H1 (cell line): ENCODE data around the gene ATP9B. TPM values are rescaled to one million over a fixed set of nuclear protein-coding genes. Genes with fewer than 3 reads are reported as not detected.
A peak's percentile ranks its signal among the peaks of the same experiment; 100 is the strongest.

Source experiments
- CTCF ChIA-PET: fragments of 300-600 bp; sonication (Branson Sonifier 250); formaldehyde crosslinking; loops from one replicate; lab custom pipeline; 2021; ENCODE audit not compliant: partially characterized antibody; lab: Charles Lee
- POLR2A ChIA-PET: fragments of 300-600 bp; sonication (Branson Sonifier 250); formaldehyde crosslinking; loops from one replicate; lab custom pipeline; 2021; ENCODE audit warnings: inconsistent platforms; ENCODE audit not compliant: partially characterized antibody; lab: Charles Lee
- DNase-seq, 2 experiments: peaks; one replicate each; pipeline versions ENCODE4 v3.0.0 to v3.0.0-alpha.2; 2010 to 2022; ENCODE audit warnings: low spot score in 2 of 2, low read depth in 1 of 2, mixed read lengths in 1 of 2
- FAIRE-seq: peaks from 2 replicates; lab custom pipeline; 2011; peaks lifted over from hg19 to GRCh38; lab: Jason Lieb, UNC
- H2AFZ ChIP-seq: 2 replicates; pipeline ENCODE4 v1.8.1; 2012; ENCODE audit warnings: low read length, inconsistent platforms
- H2AK5ac ChIP-seq: 2 replicates; pipeline ENCODE4 v1.6.1; 2013; ENCODE audit warnings: low read depth, low read length
- H2BK120ac ChIP-seq: replicated peaks from 2 replicates; pipeline ENCODE3; 2013; ENCODE audit warnings: low read depth, low read length, inconsistent platforms
- H2BK12ac ChIP-seq: 2 replicates; pipeline ENCODE4 v1.6.1; 2013; ENCODE audit warnings: low read depth, low read length
- H2BK15ac ChIP-seq: 2 replicates; pipeline ENCODE4 v1.6.1; 2013; ENCODE audit warnings: low read length
- H2BK20ac ChIP-seq: 2 replicates; pipeline ENCODE4 v1.6.1; 2013; ENCODE audit warnings: low read length
- H2BK5ac ChIP-seq: 2 replicates; pipeline ENCODE4 v1.6.1; 2013; ENCODE audit warnings: low read depth, low read length
- H3K14ac ChIP-seq: 2 replicates; pipeline ENCODE4 v1.6.1; 2013; ENCODE audit warnings: inconsistent platforms; ENCODE audit not compliant: insufficient read length
- H3K18ac ChIP-seq: 2 replicates; pipeline ENCODE4 v1.6.1; 2013; ENCODE audit warnings: low read length; ENCODE audit errors: extremely low read depth
- H3K23ac ChIP-seq: 2 replicates; pipeline ENCODE4 v1.6.1; 2013; ENCODE audit warnings: inconsistent platforms; ENCODE audit not compliant: insufficient read length
- H3K23me2 ChIP-seq: 2 replicates; pipeline ENCODE4 v1.6.1; 2013; ENCODE audit warnings: low read depth, low read length
- H3K27ac ChIP-seq: 2 replicates; pipeline ENCODE4 v1.6.1; 2011; ENCODE audit warnings: low read depth, low read length, inconsistent platforms
- H3K27me3 ChIP-seq, 4 experiments: replicated peaks in 1 of 4; 1 replicate in 1 of 4; 2 replicates in 3 of 4; pipeline versions ENCODE4 v1.6.1 to v1.8.1; 2011 to 2013; ENCODE audit warnings: low read length in 3 of 4, mild to moderate bottlenecking in 3 of 4, inconsistent platforms in 2 of 4, mixed read lengths in 2 of 4, moderate library complexity in 1 of 4; ENCODE audit not compliant: control insufficient read depth in 3 of 4, insufficient read depth in 3 of 4; ENCODE audit errors: extremely low read depth in 1 of 4
- H3K36me3 ChIP-seq, 4 experiments: 2 replicates each; pipeline versions ENCODE4 v1.6.1 to v1.8.1; 2011 to 2013; ENCODE audit warnings: mild to moderate bottlenecking in 4 of 4, low read length in 3 of 4, moderate library complexity in 2 of 4, control low read depth in 1 of 4, inconsistent platforms in 1 of 4; ENCODE audit not compliant: insufficient read depth in 4 of 4, control insufficient read depth in 2 of 4
- H3K4ac ChIP-seq: replicated peaks from 2 replicates; pipeline ENCODE3; 2013; ENCODE audit warnings: low read length, low read depth, mixed read lengths, inconsistent platforms; ENCODE audit not compliant: insufficient read length
- H3K4me1 ChIP-seq, 4 experiments: replicated peaks in 1 of 4; 1 replicate in 1 of 4; 2 replicates in 3 of 4; pipeline versions ENCODE4 v1.6.1 to v1.8.1; 2011 to 2013; ENCODE audit warnings: low read length in 3 of 4, inconsistent platforms in 2 of 4, mixed read lengths in 1 of 4; ENCODE audit not compliant: insufficient read depth in 4 of 4, control insufficient read depth in 3 of 4
- H3K4me2 ChIP-seq, 2 experiments: 2 replicates each; pipeline versions ENCODE4 v1.6.1 to v1.8.1; 2011 to 2013; ENCODE audit warnings: low read depth in 2 of 2, low read length in 2 of 2, control low read depth in 1 of 2, inconsistent platforms in 1 of 2, mild to moderate bottlenecking in 1 of 2; ENCODE audit not compliant: insufficient read depth in 1 of 2
- H3K4me3 ChIP-seq, 4 experiments: fragments of 200-600, 300-600 bp in 1 of 4; sonication (generic), shearing (Covaris generic), sonication (Bioruptor Twin) in 1 of 4; 2 replicates each; pipeline versions ENCODE4 v1.5.1 to v1.8.1; 2011 to 2016; ENCODE audit warnings: low read length in 4 of 4, low read depth in 3 of 4, control low read depth in 2 of 4, inconsistent platforms in 2 of 4, mild to moderate bottlenecking in 2 of 4, mixed read lengths in 1 of 4, moderate library complexity in 1 of 4; ENCODE audit not compliant: insufficient read depth in 2 of 4; ENCODE audit errors: extremely low read depth in 1 of 4
- H3K56ac ChIP-seq: replicated peaks from 2 replicates; pipeline ENCODE3; 2013; ENCODE audit warnings: low read depth, mild to moderate bottlenecking, mixed read lengths, low read length, inconsistent platforms; ENCODE audit not compliant: insufficient read length
- H3K79me1 ChIP-seq: 2 replicates; pipeline ENCODE4 v1.6.1; 2013; ENCODE audit warnings: low read depth, low read length, control low read depth
- H3K79me2 ChIP-seq, 2 experiments: 2 replicates each; pipeline versions ENCODE4 v1.6.1 to v1.8.1; 2012 to 2013; ENCODE audit warnings: low read length in 2 of 2, mild to moderate bottlenecking in 2 of 2, inconsistent platforms in 1 of 2; ENCODE audit not compliant: insufficient read depth in 2 of 2, control insufficient read depth in 1 of 2
- H3K9ac ChIP-seq, 4 experiments: replicated peaks in 1 of 4; 1 replicate in 1 of 4; 2 replicates in 3 of 4; pipeline versions ENCODE4 v1.6.1 to v1.8.1; 2011 to 2013; ENCODE audit warnings: low read depth in 3 of 4, low read length in 3 of 4, control low read depth in 2 of 4, mild to moderate bottlenecking in 2 of 4, moderate library complexity in 2 of 4, inconsistent platforms in 1 of 4; ENCODE audit errors: extremely low read depth in 1 of 4
- H3K9me3 ChIP-seq, 2 experiments: 2 replicates each; pipeline versions ENCODE4 v1.6.1 to v1.8.1; 2012 to 2013; ENCODE audit warnings: mild to moderate bottlenecking in 2 of 2, moderate library complexity in 2 of 2, control low read depth in 1 of 2, inconsistent platforms in 1 of 2, low read depth in 1 of 2, low read length in 1 of 2, mixed read lengths in 1 of 2; ENCODE audit not compliant: insufficient read depth in 2 of 2
- H4K20me1 ChIP-seq, 2 experiments: replicated peaks in 1 of 2; 2 replicates each; pipeline versions ENCODE3 to v1.8.1; 2011 to 2013; ENCODE audit warnings: inconsistent platforms in 2 of 2, low read length in 2 of 2, mild to moderate bottlenecking in 1 of 2; ENCODE audit not compliant: insufficient read depth in 2 of 2, control insufficient read depth in 1 of 2
- H4K5ac ChIP-seq: 2 replicates; pipeline ENCODE4 v1.6.1; 2013; ENCODE audit warnings: low read length, low read depth, mixed read lengths, inconsistent platforms; ENCODE audit not compliant: insufficient read length
- H4K8ac ChIP-seq: 2 replicates; pipeline ENCODE4 v1.8.0; 2013; ENCODE audit warnings: mild to moderate bottlenecking, moderate library complexity, low read length, inconsistent platforms; ENCODE audit not compliant: insufficient read depth; ENCODE audit errors: extremely low read depth
- H4K91ac ChIP-seq: replicated peaks from 2 replicates; pipeline ENCODE3; 2013; ENCODE audit warnings: low read length, mixed read lengths, inconsistent platforms; ENCODE audit not compliant: insufficient read length
- TAF7 ChIP-seq: optimal IDR thresholded peaks from 2 replicates; pipeline ENCODE3; 2011; ENCODE audit warnings: low read depth, mild to moderate bottlenecking, inconsistent platforms, low read length, moderate library complexity, borderline replicate concordance
- WGBS, 2 experiments: shearing (Covaris generic) in 1 of 2; methylation state at CpG; one replicate each; pipeline versions ENCODE4 v1.1.6 to v1.1.7; 2013 to 2015; ENCODE audit warnings: low lambda C conversion rate in 2 of 2, mixed read lengths in 2 of 2, inconsistent platforms in 1 of 2, low coverage in 1 of 2, missing lambda C conversion rate in 1 of 2; ENCODE audit not compliant: insufficient replicate concordance in 2 of 2, insufficient coverage in 1 of 2, insufficient read length in 1 of 2; ENCODE audit errors: extremely low coverage in 1 of 2, missing lambda C conversion rate in 1 of 2; 5-methylcytosine and 5-hydroxymethylcytosine counted together
- polyA plus RNA-seq, 7 experiments: library from polyadenylated mRNA; depleted of rRNA in 3 of 7; stranded (reverse) in 5 of 7; unstranded in 2 of 7; fragments of >200 nt in 5 of 7; fragments of 200-250 nt in 2 of 7; gene quantifications; 1 replicate in 5 of 7; 2 replicates in 1 of 7; 4 replicates in 1 of 7; pipeline versions ENCODE4 v1.2.1 to v1.2.3, GENCODE V29; 2011 to 2013; ENCODE audit warnings: missing spikeins in 2 of 7, mixed read lengths in 2 of 7
- total RNA-seq: library from RNA; stranded (reverse); fragmentation: NEBNext Ultra II Directional; extraction: Animal tissue kit (Norgen Biotek cat#: 25700); gene quantifications from 2 replicates; pipeline ENCODE4 v1.2.1, GENCODE V29; 2021

Gene ATP9B
- total and polyA plus RNA-seq, 2 of the 8 experiments (the other 6 are each of a cell fraction or from before 2014, with no cell fraction given), result 15.1 to 21.7 TPM

DNA sequence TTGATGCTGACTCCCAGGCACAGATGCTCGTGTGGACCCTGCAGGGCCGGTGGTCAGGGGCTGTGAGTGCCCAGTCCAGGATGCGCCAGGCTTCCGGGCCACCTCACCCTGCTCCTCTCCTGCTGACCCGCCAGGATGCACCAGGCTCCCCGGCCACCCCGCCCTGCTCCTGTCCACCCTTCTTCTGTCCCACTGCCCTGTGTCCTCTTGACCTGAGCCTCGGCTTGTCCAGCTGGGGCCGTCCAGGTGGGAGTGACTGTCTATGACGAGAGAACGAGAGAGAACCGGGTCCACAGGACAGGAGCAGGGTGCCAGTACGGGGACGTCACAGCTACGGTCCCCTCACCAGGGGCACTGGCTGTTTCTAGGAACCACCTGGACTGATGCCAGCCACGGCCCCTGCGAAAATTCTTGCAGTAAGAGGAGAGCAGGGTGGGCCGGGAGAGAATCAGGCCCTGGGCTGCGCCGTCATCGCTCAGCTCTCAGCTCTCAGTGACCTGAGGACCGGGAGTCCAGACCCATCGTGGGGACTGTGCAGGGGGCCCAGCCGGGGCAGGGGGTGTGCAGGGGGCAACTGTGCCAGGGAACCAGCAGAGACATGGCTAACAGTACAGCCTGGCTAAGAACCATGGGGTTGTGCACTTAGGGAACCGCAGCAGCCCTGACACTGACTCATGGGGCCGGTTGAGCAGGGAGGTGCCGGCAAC lies 313.6 kb downstream of the ATP9B start:
- H3K4me2 ChIP-seq, result no peak overlapping the region
- no peak overlapping the region for H2AFZ ChIP-seq
- H3K14ac ChIP-seq, result no peak overlapping the region
- H3K18ac ChIP-seq, result no peak overlapping the region
- H3K23me2 ChIP-seq, result no peaks in the 10 kb centered on the region
- no peak overlapping the region for H3K4me3 ChIP-seq
- WGBS, 2 experiments, result 93% methylated on average over 23 of the region's 27 CpGs; no CpG with 5 or more reads in 1 of the 2 experiments
- H3K23ac ChIP-seq, result no peak overlapping the region
- H4K20me1 ChIP-seq, result peaks cover 0 to 3% of the 10 kb centered on the region in 2 experiments
- H3K36me3 ChIP-seq, result no peaks in the 10 kb centered on the region
- no peaks in the 10 kb centered on the region for H3K79me2 ChIP-seq
- no peak overlapping the region for H3K56ac ChIP-seq
- no peaks in the 10 kb centered on the region; a peak in 3 of 7 replicates for H3K27me3 ChIP-seq
- H4K91ac ChIP-seq, result no peak overlapping the region
- H4K8ac ChIP-seq, result 0 out of 2 replicates have a peak overlapping the region, but pooled peaks have one; percentile 1
- H3K4me1 ChIP-seq, result peaks cover 0 to 6% (median 2%) of the 10 kb centered on the region in 4 experiments; a peak in 3 of 7 replicates
- CTCF ChIA-PET, result interaction anchor here (0.7 to 9.7 kb wide), 9 partner anchors 9 to 261 kb away, joined by 3 to 124 read pairs (median 5); partner anchors contain the start of gene NFATC1
- H3K79me1 ChIP-seq, result no peaks in the 10 kb centered on the region
- H2BK120ac ChIP-seq, result no peak overlapping the region
- H2AK5ac ChIP-seq, result no peak overlapping the region
- POLR2A ChIA-PET, result interaction anchor here (1.3 to 1.7 kb wide), 2 partner anchors 7 to 10 kb away, joined by 3 read pairs; no protein-coding TSS in a partner anchor
- no peak overlapping the region for H2BK15ac ChIP-seq
- H4K5ac ChIP-seq, result no peak overlapping the region
- no peak overlapping the region for H2BK12ac ChIP-seq
- H2BK20ac ChIP-seq, result no peak overlapping the region
- H3K27ac ChIP-seq, result no peak overlapping the region
- no peak overlapping the region for H2BK5ac ChIP-seq
- no peak overlapping the region for H3K4ac ChIP-seq
- DNase-seq (no peak), FAIRE-seq (no peak)
- no peaks in the 10 kb centered on the region for H3K9me3 ChIP-seq
- no peak for TF ChIP-seq TAF7
- no peak overlapping the region for H3K9ac ChIP-seq
